Astrocyte (in vitro differentiated cells and primary cell): ENCODE data around the gene GOLGA6D. TPM values are rescaled to one million over a fixed set of nuclear protein-coding genes. Genes with fewer than 3 reads are reported as not detected.
"Not testable (repeated sequence)": the region's sequence is repeated elsewhere in the genome, so short reads cannot be mapped to it uniquely, and the experiment has no call there.

Source experiments
- DNase-seq: peaks from one replicate; pipeline ENCODE4 v3.0.0-alpha.2; 2010; ENCODE audit warnings: low read depth
- FAIRE-seq: peaks from 2 replicates; lab custom pipeline; 2011; peaks lifted over from hg19 to GRCh38; lab: Jason Lieb, UNC
- H2AFZ ChIP-seq: 2 replicates; pipeline ENCODE4 v1.6.0; 2012; ENCODE audit warnings: low read depth, low read length, inconsistent platforms
- H3K27ac ChIP-seq: 2 replicates; pipeline ENCODE4 v1.5.1; 2011; ENCODE audit warnings: low read depth, low read length, inconsistent platforms
- H3K27me3 ChIP-seq: 2 replicates; pipeline ENCODE4 v1.6.0; 2011; ENCODE audit warnings: low read length, inconsistent platforms; ENCODE audit not compliant: insufficient read depth
- H3K36me3 ChIP-seq: 2 replicates; pipeline ENCODE4 v1.5.1; 2011; ENCODE audit warnings: low read length, inconsistent platforms; ENCODE audit not compliant: insufficient read depth
- H3K4me1 ChIP-seq: 2 replicates; pipeline ENCODE4 v1.5.1; 2011; ENCODE audit warnings: low read length, inconsistent platforms; ENCODE audit not compliant: insufficient read depth
- H3K4me2 ChIP-seq: 2 replicates; pipeline ENCODE4 v1.6.0; 2012; ENCODE audit warnings: low read length, inconsistent platforms
- H3K4me3 ChIP-seq: 2 replicates; pipeline ENCODE4 v1.5.1; 2011; ENCODE audit warnings: low read depth, mild to moderate bottlenecking, low read length, inconsistent platforms; ENCODE audit not compliant: insufficient read depth
- H3K79me2 ChIP-seq: 2 replicates; pipeline ENCODE4 v1.6.0; 2012; ENCODE audit warnings: mild to moderate bottlenecking, low read length, inconsistent platforms; ENCODE audit not compliant: insufficient read depth
- H3K9ac ChIP-seq: 2 replicates; pipeline ENCODE4 v1.6.0; 2012; ENCODE audit warnings: mild to moderate bottlenecking, low read length, inconsistent platforms
- H3K9me3 ChIP-seq: 2 replicates; pipeline ENCODE4 v1.5.1; 2012; ENCODE audit warnings: low read depth, mild to moderate bottlenecking, low read length, inconsistent platforms; ENCODE audit not compliant: insufficient read depth
- H4K20me1 ChIP-seq: 2 replicates; pipeline ENCODE4 v1.6.0; 2012; ENCODE audit warnings: low read length, inconsistent platforms; ENCODE audit not compliant: insufficient read depth
- H3K27ac Mint-ChIP-seq: one replicate; pipeline ENCODE4 v1.8.0; 2021; ENCODE audit warnings: mild to moderate bottlenecking, mixed read lengths; ENCODE audit not compliant: unreplicated experiment
- H3K27me3 Mint-ChIP-seq: one replicate; pipeline ENCODE4 v1.8.0; 2021; ENCODE audit warnings: low read depth, mixed read lengths; ENCODE audit not compliant: unreplicated experiment
- H3K36me3 Mint-ChIP-seq: one replicate; pipeline ENCODE4 v1.8.0; 2021; ENCODE audit warnings: low read depth, mixed read lengths; ENCODE audit not compliant: unreplicated experiment
- H3K4me1 Mint-ChIP-seq: one replicate; pipeline ENCODE4 v1.8.0; 2021; ENCODE audit warnings: low read depth, mixed read lengths; ENCODE audit not compliant: unreplicated experiment
- H3K4me3 Mint-ChIP-seq: one replicate; pipeline ENCODE4 v1.8.0; 2021; ENCODE audit warnings: mild to moderate bottlenecking, moderate library complexity, mixed read lengths; ENCODE audit not compliant: unreplicated experiment
- H3K9me3 Mint-ChIP-seq: one replicate; pipeline ENCODE4 v1.8.0; 2021; ENCODE audit warnings: mild to moderate bottlenecking, mixed read lengths; ENCODE audit not compliant: unreplicated experiment
- EZH2 ChIP-seq: IDR thresholded peaks from 2 replicates; pipeline ENCODE4 v1.6.1; 2012; ENCODE audit warnings: mild to moderate bottlenecking, low read length, inconsistent platforms; ENCODE audit not compliant: insufficient read depth
- total RNA-seq: library from RNA; stranded (reverse); gene quantifications from 2 replicates; pipeline ENCODE4 v1.2.1, GENCODE V29; 2021
- TF ChIP-seq, protein P1 (sequence below): IDR thresholded peaks from 2 replicates; pipeline ENCODE4 v1.5.1; 2011; ENCODE audit warnings: low read depth, mild to moderate bottlenecking, inconsistent platforms, low read length, moderate library complexity; ENCODE audit not compliant: insufficient read depth

GOLGA6D gene
- total RNA-seq, 1 donor from 2014 or later = not detected

DNA sequence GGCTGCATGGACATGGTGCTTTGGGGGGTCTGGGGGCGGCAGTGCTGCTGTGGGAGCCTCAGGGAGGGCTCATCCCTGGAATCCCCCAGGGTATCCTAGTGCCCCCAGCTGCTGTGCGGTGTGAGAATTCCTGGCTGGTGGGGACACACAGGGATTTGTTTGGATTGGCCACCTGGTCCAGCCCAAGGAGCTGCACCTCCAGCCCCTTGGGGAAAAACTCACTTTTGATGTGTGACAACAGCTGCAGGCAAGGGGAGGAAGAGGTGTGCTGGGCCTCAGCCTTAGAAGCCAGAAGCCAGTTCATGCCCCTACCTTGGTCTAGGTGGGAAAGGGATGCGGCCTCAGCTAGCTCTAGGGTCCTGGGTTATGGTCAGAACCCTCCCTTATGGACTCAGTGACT, 44.9 kb downstream of the GOLGA6D start:
- Mint-ChIP-seq H3K9me3 (no peaks in the 10 kb centered on the region), H3K27ac (no peak overlapping the region), H3K4me3 (no peak overlapping the region), H3K27me3 (peaks cover 24% of the 10 kb centered on the region), H3K36me3 (no peaks in the 10 kb centered on the region), H3K4me1 (no peaks in the 10 kb centered on the region)
- TF ChIP-seq, protein P1, sequence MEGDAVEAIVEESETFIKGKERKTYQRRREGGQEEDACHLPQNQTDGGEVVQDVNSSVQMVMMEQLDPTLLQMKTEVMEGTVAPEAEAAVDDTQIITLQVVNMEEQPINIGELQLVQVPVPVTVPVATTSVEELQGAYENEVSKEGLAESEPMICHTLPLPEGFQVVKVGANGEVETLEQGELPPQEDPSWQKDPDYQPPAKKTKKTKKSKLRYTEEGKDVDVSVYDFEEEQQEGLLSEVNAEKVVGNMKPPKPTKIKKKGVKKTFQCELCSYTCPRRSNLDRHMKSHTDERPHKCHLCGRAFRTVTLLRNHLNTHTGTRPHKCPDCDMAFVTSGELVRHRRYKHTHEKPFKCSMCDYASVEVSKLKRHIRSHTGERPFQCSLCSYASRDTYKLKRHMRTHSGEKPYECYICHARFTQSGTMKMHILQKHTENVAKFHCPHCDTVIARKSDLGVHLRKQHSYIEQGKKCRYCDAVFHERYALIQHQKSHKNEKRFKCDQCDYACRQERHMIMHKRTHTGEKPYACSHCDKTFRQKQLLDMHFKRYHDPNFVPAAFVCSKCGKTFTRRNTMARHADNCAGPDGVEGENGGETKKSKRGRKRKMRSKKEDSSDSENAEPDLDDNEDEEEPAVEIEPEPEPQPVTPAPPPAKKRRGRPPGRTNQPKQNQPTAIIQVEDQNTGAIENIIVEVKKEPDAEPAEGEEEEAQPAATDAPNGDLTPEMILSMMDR = no peak
- TF ChIP-seq EZH2 = no peak
- Histone ChIP-seq H3K79me2 (no peaks in the 10 kb centered on the region), H3K4me1 (no peaks in the 10 kb centered on the region), H2AFZ (no peak overlapping the region), H3K36me3 (no peaks in the 10 kb centered on the region), H3K4me3 (no peak overlapping the region), H3K9ac (no peak overlapping the region), H3K27ac (no peak overlapping the region), H3K27me3 (no peaks in the 10 kb centered on the region), H3K9me3 (no peaks in the 10 kb centered on the region), H4K20me1 (no peaks in the 10 kb centered on the region), H3K4me2 (no peak overlapping the region)
- FAIRE-seq = no peak
- no peak for DNase-seq

DNA sequence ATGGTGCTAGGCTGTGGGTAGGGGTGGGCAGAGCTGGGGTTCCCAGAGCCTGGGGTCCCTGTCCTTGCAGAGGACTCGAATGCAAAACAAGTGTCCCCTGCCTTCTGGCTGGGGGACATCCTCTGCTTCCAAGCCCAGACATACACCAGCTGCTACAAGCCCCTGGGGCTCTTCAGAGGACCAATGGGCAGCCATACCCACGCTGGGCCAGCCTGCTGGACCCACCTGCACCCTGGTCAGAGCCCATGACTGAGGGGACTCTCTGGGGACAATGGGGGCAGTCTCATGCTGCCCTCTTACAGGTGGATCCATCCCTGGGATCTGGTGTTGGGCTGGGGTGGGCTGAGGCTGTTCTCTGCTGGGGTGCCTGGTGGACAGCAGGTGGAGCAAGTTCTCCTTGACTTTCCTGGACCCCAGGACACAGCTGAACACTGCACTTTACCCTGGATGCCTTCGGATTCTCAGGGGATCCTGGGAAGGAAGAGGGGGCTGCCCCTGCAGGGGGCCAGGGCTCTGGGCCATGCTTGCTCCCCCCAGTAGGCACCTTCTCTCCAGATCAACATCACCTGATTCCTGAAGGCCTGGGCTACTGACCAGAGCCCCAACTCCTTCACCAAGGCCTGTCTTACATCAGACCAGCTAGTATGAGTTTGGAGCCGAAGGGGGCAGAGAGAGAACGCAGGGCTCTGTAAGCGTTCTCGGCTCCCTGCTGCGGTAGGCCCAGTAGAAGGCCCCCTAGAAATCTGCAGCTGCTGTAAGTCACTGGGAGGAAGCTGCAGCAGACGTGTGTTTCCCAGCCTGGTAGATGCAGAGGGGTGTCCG, 46.1 kb downstream of the GOLGA6D start:
- no peak overlapping the region for H3K4me3 Mint-ChIP-seq
- H3K27me3 Mint-ChIP-seq = peaks cover 18% of the 10 kb centered on the region
- no peak overlapping the region for H3K27ac Mint-ChIP-seq
- H3K27ac ChIP-seq = no peak overlapping the region
- no peaks in the 10 kb centered on the region for H3K9me3 ChIP-seq
- DNase-seq = no peak
- H3K79me2 ChIP-seq = no peaks in the 10 kb centered on the region
- no peak overlapping the region for H3K4me3 ChIP-seq
- no peak for FAIRE-seq
- no peaks in the 10 kb centered on the region for H4K20me1 ChIP-seq
- no peaks in the 10 kb centered on the region for H3K4me1 Mint-ChIP-seq
- H3K4me2 ChIP-seq = no peak overlapping the region
- no peak overlapping the region for H2AFZ ChIP-seq
- no peak overlapping the region for H3K9ac ChIP-seq
- no peaks in the 10 kb centered on the region for H3K36me3 ChIP-seq
- H3K9me3 Mint-ChIP-seq = no peaks in the 10 kb centered on the region
- no peaks in the 10 kb centered on the region for H3K4me1 ChIP-seq
- H3K36me3 Mint-ChIP-seq = no peaks in the 10 kb centered on the region
- TF ChIP-seq, protein P1 = no peak
- TF ChIP-seq EZH2 = no peak
- H3K27me3 ChIP-seq = no peaks in the 10 kb centered on the region

DNA sequence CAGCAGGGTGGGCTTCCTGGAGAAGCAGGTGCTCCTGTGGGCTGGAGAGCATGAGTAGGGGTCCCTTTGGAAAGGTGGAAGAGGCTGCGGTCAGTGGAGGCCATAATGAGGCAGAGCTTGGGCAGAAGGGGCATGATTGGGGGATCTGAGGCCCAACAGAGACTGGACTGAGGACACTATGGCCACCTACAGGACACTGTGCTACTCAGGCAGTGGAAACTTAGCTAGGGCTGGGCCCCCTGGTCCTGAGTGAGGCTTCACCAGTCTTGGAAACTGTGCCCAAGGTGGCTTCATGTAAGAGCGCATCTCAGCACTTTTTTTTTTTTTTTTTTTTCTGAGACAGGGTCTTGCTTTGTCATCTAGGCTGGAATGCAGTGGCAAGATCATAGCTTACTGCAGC, 46.9 kb downstream of the GOLGA6D start:
- H3K4me3 Mint-ChIP-seq = no peak overlapping the region
- Histone ChIP-seq H3K79me2 (no peaks in the 10 kb centered on the region), H3K27me3 (no peaks in the 10 kb centered on the region), H3K4me2 (no peak overlapping the region), H2AFZ (no peak overlapping the region), H3K4me1 (no peaks in the 10 kb centered on the region), H3K9ac (no peak overlapping the region), H3K36me3 (no peaks in the 10 kb centered on the region), H3K9me3 (no peaks in the 10 kb centered on the region), H3K27ac (no peak overlapping the region), H3K4me3 (no peak overlapping the region), H4K20me1 (no peaks in the 10 kb centered on the region)
- peaks cover 15% of the 10 kb centered on the region for H3K27me3 Mint-ChIP-seq
- DNase-seq = no peak
- no peaks in the 10 kb centered on the region for H3K4me1 Mint-ChIP-seq
- H3K27ac Mint-ChIP-seq = no peak overlapping the region
- no peak for FAIRE-seq
- TF ChIP-seq, protein P1 = no peak
- TF ChIP-seq EZH2 = no peak
- H3K9me3 Mint-ChIP-seq = no peaks in the 10 kb centered on the region
- no peaks in the 10 kb centered on the region for H3K36me3 Mint-ChIP-seq

DNA sequence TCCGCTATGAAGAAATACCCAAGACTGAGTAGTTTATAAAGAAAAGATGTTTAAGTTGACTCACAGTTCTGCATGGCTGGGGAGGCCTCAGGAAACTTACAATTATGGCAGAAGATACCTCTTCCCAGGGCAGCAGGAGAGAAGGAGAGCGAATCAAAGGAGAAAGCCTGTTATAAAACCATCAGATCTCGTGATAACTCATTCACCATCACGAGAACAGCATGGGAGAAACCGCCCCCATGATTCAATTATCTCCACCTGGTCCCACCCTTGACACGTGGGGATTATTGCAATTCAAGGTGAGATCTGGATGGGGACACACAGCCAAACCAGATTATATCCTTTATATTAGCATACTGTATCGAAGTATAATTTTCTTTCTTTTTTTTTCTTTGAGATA, 49.5 kb downstream of the GOLGA6D start:
- H3K9me3 ChIP-seq = not testable (repeated sequence)

More for the DNA sequence above, 49.5 kb downstream of the GOLGA6D start:
- not testable (repeated sequence) for H3K9me3 Mint-ChIP-seq, H3K4me1 ChIP-seq, H3K36me3 Mint-ChIP-seq, H3K4me3 ChIP-seq, FAIRE-seq, H2AFZ ChIP-seq, H3K4me2 ChIP-seq, H3K27me3 ChIP-seq, H3K27ac ChIP-seq, H3K36me3 ChIP-seq, H3K9ac ChIP-seq, H3K4me3 Mint-ChIP-seq, H3K4me1 Mint-ChIP-seq, H4K20me1 ChIP-seq, H3K27ac Mint-ChIP-seq, DNase-seq
- peaks cover 11% of the 10 kb centered on the region for H3K79me2 ChIP-seq
- peaks cover 15% of the 10 kb centered on the region for H3K27me3 Mint-ChIP-seq
